HG03103 (cell line): ENCODE data around the gene HLTF.
"Not testable (repeated sequence)": the region's sequence is repeated elsewhere in the genome, so short reads cannot be mapped to it uniquely, and the experiment has no call there.

Experiments used
- ATAC-seq: cut with Tn5 transposase; IDR thresholded peaks from one replicate; pipeline ENCODE4 v1.9.1; 2021; ENCODE audit warnings: low read depth; ENCODE audit not compliant: unreplicated experiment

The HLTF gene

GRCh38 chr3:149086232-149086988 lies at the start of gene HLTF:
Gene HLTF (minus strand): TSS chr3:149086533. CDS start chr3:149086336, 197 bp downstream.
- ATAC-seq = peak; percentile 98

GRCh38 chr3:149134575-149134974 lies 48.2 kb upstream of the HLTF start:
- ATAC-seq = no peak

- ATAC-seq = no peak
These were observed 45.3 kb upstream of the HLTF start for GRCh38 chr3:149131589-149131988.

GRCh38 chr3:149129326-149130205 lies 43.2 kb upstream of the HLTF start, which contains the start of gene HPS3:
Gene HPS3 (plus strand): TSS chr3:149129638. CDS start chr3:149129724, 86 bp downstream.
- ATAC-seq = peak; percentile 90

- no peak for ATAC-seq
These were observed 42.5 kb upstream of the HLTF start for GRCh38 chr3:149128821-149129220.

- ATAC-seq = no peak
These were observed 36.6 kb upstream of the HLTF start for GRCh38 chr3:149122721-149123578.

GRCh38 chr3:149120051-149120972 lies 34.0 kb upstream of the HLTF start:
- peak; percentile 76 for ATAC-seq

GRCh38 chr3:149119466-149119865 lies 33.1 kb upstream of the HLTF start:
- ATAC-seq = no peak

GRCh38 chr3:149118724-149119123 lies 32.4 kb upstream of the HLTF start:
- no peak for ATAC-seq

- ATAC-seq = no peak
These were observed 28.8 kb upstream of the HLTF start for GRCh38 chr3:149115114-149115513.

- ATAC-seq = no peak
These were observed 28.1 kb upstream of the HLTF start for GRCh38 chr3:149114458-149114857.

GRCh38 chr3:149104484-149104883 lies 18.2 kb upstream of the HLTF start:
- no peak for ATAC-seq

- no peak for ATAC-seq
These were observed 15.3 kb upstream of the HLTF start for GRCh38 chr3:149101641-149102040.

- no peak for ATAC-seq
These were observed 14.8 kb upstream of the HLTF start for GRCh38 chr3:149101154-149101553.

GRCh38 chr3:149097987-149098386 lies 11.7 kb upstream of the HLTF start:
- ATAC-seq = not testable (repeated sequence)

- ATAC-seq = peak; percentile 68
These were observed 9.2 kb upstream of the HLTF start for GRCh38 chr3:149095487-149095886.

- ATAC-seq = no peak
These were observed 5.7 kb upstream of the HLTF start for GRCh38 chr3:149091983-149092382.

- ATAC-seq = no peak
These were observed 4.6 kb upstream of the HLTF start for GRCh38 chr3:149090907-149091306.

GRCh38 chr3:149090461-149090860 lies 4.1 kb upstream of the HLTF start:
- ATAC-seq = no peak

- ATAC-seq = no peak
These were observed 3.1 kb upstream of the HLTF start for GRCh38 chr3:149089395-149089794.
